HG03520 (cell line): Measurements from ENCODE around the gene EMC8.
A peak's percentile ranks its signal among the peaks of the same experiment; 100 is the strongest.

Experiments used
- ATAC-seq: cut with Tn5 transposase; IDR thresholded peaks from one replicate; pipeline ENCODE4 v1.9.1; 2021; ENCODE audit warnings: mild to moderate bottlenecking, moderate library complexity; ENCODE audit not compliant: unreplicated experiment

The EMC8 gene

GRCh38 chr16:85759136-85759535, 40.2 kb downstream of the EMC8 start:
- no peak for ATAC-seq

GRCh38 chr16:85757341-85757822, 42.0 kb downstream of the EMC8 start:
- no peak for ATAC-seq

DNA sequence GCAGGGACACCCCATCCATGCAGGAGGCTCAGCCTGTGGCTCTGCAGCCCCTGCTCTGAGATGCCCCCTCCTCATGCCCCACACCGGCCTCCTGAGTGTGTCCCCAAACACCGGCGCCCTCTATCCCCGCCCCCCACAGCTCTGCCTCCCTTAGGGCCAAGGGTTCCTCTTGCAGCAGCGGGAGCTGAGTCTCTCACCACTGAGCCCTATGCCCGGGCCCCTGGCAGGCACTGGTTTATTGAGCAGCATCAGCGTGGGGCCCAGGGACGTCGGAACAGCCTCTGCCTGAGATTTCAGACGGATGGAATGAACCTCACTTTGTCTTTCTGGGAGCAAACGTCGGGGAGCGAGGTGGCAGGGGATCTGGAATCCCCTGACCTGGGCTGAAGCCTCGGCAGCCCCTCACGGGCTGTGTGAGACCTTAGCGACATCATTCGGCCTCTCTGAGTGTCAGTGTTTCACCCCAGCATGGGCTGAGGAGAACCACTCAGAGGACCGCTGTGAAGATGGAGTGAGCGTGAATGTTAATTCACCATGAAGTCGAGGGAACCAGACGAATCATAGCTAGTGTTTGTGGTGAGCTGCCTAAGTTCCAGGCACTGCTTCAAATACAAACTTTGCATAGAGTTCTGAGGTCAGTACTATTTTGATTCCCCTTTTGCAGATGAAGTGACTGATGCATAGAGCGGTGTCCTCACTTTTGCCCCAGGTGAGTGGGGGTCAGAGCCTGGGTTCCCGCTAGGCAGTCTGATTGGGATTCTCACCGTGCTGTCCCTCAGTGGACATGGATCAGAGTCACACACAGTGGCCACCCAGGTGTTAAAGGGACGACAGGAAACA, 43.2 kb downstream of the EMC8 start:
- no peak for ATAC-seq

GRCh38 chr16:85754413-85754812, 44.9 kb downstream of the EMC8 start:
- ATAC-seq = no peak

DNA sequence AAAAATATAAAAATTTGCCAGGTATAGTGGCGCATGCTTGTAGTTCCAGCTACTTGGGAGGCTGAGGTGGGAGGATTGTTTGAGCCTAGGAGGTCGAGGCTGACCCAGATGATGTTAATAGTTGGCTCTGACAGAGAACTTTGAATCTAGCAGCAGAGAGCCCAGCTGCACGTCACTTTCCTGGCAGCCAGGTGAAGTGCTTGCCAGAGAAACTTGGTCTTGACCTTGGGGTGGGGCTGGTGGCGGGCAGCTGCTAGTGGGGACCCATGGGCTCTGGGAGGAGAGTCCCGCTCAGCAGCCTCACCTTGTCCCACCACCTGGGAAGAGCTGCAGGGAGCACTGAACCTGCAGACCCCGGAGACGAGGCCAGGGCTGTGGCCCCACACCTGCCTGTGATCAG, 45.4 kb downstream of the EMC8 start:
- no peak for ATAC-seq

DNA sequence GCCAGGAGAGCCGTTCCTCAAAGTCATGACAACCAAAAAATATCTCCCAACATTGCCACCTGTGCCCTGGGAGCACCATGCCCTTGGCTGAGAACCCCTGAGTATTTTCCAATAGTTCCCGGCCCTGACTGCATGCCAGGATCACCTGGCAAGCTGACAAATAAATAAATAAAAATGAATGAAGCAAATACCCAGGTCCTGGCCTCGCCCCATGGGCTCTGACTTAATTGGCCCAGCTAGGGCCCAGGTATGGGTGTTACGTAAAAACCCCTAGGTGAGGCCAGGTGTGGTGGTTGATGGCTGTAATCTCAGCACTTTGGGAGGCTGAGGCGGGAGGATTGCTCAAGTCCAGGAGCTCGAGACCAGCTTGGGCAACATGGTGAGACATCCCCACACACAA, 45.8 kb downstream of the EMC8 start:
- no peak for ATAC-seq

- no peak for ATAC-seq
These were observed 46.6 kb downstream of the EMC8 start for GRCh38 chr16:85752511-85753420.

DNA sequence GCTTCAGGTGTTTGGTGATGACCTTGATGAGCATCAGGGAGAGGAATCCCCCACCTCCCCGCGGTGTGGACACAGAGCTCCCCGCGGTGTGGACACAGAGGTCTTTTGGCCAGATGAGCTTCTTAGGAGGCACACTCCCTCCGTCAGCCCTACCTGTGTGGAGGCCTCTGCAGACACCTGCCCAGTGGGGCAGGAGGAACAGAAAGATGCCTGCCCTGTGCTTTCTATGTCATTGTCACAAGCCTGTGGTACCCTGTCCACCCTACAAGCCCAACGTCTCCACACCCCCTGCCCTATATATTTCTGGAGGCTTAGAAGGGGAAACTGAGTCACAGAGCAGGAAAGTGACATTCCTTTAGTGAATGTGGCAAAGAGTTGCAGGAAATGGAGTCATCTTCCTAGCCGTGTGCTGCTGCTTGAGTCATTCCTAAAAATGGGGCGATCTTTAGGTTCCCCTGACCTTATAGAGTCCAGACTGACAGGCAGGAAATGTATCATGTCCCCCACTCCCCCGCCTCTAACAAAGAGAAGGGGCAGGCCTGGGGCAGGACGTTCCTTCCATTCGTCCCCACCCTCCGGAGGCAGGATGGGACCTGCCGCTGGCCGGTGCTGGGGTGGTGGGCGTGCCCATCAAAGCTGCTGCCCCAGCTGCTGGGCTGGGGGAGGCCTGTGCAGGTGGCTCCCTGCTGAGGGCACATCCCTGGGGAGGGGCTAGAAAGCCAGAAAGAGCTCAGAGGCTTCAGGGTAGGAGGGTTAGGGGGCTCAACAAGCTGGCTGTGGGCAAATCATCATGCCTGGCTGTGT, 47.4 kb downstream of the EMC8 start:
- ATAC-seq = no peak

DNA sequence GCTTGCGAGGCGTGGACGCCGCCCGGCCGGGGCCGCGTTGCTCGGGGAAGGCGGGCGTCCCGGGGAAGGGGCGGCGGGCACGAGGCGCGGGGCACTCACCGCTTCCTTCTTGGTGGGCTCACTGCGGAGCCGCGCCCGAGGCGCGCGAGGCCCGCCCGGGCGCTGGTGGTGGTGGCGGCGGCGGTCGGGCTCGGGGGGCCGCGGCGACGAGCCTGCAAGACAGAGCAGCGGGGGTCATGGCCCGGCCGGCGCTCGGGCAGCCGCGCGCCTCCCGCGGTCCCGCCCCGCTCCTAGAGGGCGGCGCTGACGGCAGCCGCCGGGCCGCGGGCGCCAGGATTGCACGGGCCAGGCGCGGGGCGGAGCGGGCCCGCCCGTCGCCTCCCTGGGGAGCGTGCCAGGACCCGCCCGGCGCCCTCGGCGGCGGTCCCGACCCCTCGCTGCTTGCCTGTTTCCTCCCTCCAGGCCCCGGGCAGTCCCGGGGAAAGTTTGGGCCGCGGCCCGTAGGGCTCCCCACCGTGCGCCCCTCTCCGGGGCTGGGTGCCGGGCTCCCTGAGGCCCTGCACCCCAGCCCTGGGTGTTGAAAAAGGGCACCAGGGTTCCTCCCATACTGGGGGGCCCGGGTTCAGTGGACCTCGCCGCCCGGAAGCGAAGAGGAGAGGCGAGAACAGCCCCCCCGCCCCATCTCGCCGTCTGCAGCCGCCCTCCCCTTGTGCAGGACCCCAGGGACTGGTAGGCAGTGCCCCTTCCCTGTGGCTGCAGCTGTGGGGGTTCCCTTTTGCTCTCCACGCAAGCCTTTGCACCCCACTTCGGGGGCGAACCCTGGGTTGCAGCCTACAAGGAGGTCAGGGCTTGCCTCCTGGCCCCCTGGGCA, 48.3 kb downstream of the EMC8 start, which contains the start of gene C16orf74:
Gene C16orf74, minus strand, starts transcription at position 270 of the 871 bp plus-strand sequence. CDS start 15,879 bp downstream, outside the sequence.
- peak; percentile 42 for ATAC-seq

DNA sequence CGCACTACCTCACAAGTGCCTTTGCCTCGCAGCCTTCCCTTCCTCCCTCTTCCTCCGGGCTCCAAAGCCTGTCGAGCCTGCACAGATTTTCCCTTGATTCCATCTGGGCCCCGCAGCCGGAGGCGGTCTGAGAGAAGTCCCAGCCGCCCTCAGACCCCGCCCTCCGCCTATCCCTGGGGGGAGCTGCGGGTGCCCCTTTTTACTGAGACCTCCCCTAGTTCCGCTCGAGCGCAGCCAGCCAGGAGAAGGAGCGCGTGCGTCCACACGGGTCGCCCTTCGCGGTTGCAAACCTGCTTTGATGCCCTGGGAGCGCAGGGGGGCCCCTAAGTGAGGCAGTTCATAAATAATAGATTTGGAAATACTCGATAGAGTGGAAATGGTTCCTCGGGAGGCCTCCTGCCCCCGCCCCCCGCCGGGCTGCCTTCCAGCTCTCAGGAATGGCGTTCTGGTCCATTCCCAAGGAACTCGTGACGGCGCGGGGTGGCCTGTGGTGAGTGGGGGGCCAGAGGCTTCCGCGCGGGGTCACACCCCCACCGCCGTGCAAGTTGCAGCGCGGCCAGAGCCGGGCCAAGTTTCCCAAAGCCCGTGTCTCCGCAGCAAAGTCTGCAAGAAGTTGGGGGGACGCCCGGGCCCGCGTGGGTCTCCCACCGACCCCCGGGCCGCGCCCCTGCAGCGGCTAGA, 49.1 kb downstream of the EMC8 start:
- ATAC-seq = no peak

DNA sequence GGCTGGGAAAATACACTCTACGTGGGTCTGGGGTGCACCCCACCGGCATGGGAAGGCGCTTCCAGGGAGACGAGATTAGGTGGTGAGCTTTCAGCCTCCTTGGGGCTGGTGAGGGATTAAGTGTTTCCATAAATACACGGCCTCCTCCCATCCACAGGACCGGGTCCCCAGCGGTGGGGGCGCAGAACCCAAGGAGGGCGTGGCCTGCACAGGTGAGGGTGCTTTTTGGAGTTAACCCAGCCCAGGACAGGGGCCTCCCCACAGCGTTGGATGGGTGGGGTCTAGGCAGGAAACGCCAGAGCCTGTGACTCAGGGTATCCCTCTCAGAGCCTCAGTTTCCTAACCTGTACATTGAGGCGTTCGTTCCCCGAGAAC, 49.6 kb downstream of the EMC8 start:
- ATAC-seq = no peak

DNA sequence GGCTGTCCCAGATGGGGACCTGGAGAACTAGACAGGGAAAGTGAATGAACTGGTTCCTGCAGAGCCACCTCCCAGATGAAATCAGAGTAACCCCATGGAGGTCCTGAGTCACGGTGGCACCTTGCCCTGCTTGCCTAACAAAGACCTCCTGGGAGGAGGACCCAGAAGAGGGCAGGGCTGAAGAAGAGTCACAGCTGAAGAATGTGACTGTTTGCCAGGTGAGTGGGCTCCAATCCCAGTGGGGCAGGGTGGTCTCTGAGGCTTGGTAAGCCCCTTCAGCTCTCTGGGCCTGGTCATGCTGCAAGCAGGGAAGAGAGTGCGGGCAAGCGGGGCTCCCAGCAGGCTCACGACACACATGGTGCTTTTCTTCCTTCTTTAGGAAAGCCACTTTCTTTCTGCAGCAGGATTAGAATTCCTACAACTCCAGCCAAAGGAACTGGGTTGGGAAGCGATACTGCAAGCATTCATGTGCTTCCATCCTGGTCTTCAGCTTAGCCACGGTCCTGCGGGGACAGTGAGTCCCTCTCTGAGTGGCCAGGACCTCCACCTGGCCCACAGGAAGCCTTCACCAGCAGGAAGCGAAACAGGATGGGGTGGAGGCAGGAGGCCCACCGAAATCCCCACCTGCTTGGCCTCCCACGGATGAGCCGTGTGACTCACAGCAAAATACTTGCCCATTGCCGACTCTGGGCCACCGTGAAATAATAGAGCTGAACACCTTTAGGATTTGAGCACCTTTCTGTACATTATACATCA, 52.7 kb downstream of the EMC8 start:
- no peak for ATAC-seq

DNA sequence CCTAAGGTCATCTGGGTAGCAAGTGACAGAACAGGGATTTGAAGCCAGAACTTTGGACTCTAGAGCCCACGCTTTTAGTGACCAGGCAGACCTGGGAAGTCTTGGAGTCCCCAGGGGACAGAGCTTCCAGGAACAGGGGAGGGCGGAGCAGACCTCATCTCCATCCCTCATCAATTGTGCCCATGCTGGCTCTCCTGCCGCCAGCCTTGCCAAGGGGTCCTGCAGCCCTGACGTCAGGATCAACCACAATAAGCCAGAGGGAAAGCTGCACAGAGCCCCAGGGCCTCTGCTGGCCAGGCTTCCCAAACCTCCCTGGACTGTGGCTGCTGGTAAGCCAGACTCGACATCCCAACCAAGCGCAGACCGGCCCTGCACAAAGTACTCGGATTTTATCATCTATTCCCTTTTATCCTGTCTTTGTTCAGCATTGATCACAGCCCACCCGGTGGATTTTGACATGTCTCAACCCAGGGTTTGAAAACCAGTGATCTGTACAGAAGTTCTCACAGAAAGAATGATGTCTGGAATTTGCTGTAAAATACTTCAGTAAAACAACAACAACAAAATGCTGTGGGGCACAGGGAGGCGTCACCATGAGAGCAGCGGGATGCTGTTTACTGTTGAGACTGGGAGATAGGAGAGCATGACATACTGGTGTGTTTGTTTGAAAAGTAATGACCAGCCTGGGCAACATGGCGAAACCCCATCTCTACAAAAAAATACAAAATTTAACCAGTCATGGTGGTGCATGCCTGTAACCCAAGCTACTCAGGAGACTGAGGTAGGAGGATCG, 60.2 kb downstream of the EMC8 start:
- no peak for ATAC-seq

GRCh38 chr16:85736921-85737320, 62.4 kb downstream of the EMC8 start:
- no peak for ATAC-seq

DNA sequence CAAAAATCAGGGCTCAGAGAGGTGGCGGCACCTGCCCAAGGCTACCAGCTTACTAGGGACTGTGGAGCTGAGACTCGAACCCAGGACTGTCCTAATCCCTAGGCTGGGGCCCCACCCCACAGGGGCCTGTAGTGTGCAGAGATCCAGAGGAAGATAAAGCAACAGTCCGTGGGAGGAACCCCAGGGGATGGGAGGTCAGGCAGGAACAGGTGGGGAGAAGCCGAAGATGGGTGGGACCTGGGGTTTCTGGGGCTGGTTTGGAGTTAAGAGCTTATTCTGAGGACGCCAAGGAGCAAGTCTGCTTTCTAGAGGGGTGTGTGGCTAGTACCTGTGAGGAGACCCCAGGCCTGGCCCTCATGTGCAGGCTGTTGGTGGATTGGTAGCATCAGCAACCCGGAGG, 63.4 kb downstream of the EMC8 start:
- ATAC-seq = no peak

DNA sequence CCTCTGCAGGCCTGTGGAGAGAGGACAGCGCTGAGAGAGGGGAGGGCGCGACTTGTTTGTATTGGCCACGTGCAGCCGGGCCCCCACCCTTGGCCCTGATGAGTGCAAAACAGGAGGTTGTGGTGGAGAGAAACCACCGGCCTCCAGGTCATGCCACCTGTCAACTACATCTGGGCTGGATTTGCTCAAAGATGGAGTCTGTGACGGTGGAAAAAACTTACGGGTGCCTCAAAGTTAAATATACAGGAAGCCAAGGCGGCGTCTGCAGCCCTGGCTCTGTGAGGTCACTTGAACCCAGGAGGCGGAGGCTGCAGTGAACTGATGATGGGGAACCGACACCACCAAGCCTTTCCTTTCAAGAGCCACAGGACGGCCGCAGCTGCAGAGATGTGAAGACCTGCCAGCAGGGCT, 64.1 kb downstream of the EMC8 start:
- peak; percentile 76 for ATAC-seq

DNA sequence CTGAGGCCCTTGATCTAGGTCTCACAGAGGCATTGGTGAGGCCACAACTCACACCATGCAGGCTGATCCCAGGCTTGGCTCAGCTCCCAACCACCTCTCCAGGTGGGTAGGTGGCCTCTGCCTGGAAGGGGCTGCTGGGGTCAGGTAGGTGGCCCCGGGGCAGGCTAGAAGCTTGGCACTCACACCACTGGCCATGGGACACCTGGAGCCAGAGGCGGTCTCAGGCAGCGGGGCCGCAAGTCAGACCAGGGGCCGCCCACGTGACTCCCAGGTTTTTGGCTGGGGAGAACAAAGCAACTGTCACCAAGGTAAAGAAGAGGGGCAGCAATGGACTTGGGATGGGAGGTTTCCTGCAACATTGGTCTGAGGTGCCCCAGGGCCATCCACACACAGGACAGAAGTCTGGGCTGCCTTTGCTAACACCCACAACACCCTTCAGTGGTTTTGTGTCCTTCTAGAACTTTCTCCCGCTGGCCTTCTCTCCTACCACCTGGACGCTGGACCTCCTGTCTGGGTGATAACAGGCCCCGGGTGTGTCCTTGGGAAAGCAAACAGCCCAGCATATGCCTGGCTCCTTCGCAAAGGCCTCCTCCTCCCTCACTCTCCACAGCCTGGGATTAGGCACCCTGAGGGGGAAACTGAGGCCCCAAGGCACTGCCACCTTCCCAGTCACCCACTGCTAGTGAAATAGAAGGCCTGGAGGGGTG, 64.9 kb downstream of the EMC8 start:
- ATAC-seq = no peak
